Gastroesophageal sphincter (tissue), 4 donors: ENCODE measurements around the gene CADPS2. TPM values are rescaled to one million over a fixed set of nuclear protein-coding genes. Genes with fewer than 3 reads are reported as not detected.

Source experiments
- ATAC-seq: fragments of 150-250 bp; one replicate; pipeline ENCODE4 v1.9.1; 2016; ENCODE audit warnings: mild to moderate bottlenecking, moderate library complexity
- H3K27ac ChIP-seq, 4 donors: fragments of 200-600 bp; sonication (generic) in 3 of 4; 1 replicate in 3 of 4; 2 replicates in 1 of 4; pipeline ENCODE4 v1.5.1; 2016 to 2019
- H3K27me3 ChIP-seq: fragments of 200-600 bp; sonication (generic); one replicate; pipeline ENCODE4 v1.5.1; 2019
- H3K36me3 ChIP-seq, 2 donors: fragments of 200-600 bp; sonication (generic); one replicate each; pipeline ENCODE4 v1.5.1; 2019; ENCODE audit warnings: control low read depth in 1 of 2
- H3K4me1 ChIP-seq, 3 donors: fragments of 200-600 bp; sonication (generic); 1 replicate in 2 of 3; 2 replicates in 1 of 3; pipeline ENCODE4 v1.5.1; 2016 to 2019; ENCODE audit warnings: control low read depth in 2 of 3
- H3K4me3 ChIP-seq, 2 donors: fragments of 200-600 bp; sonication (generic); one replicate each; pipeline ENCODE4 v1.5.1; 2019; ENCODE audit warnings: mild to moderate bottlenecking in 1 of 2, moderate library complexity in 1 of 2
- H3K9me3 ChIP-seq, 3 donors: fragments of 200-600 bp; sonication (generic); one replicate each; pipeline ENCODE4 v1.5.1; 2017 to 2019; ENCODE audit warnings: control low read depth in 2 of 3
- EP300 ChIP-seq: sonication (generic); formaldehyde crosslinking; IDR thresholded peaks from one replicate; pipeline ENCODE4 v1.6.1; 2017; ENCODE audit warnings: antibody characterized with exemption, mild to moderate bottlenecking
- POLR2A ChIP-seq, 2 donors: fragments of 450-650 bp; IDR thresholded peaks; one replicate each; pipeline ENCODE4 v1.6.1; 2017; ENCODE audit warnings: antibody characterized with exemption in 2 of 2, mild to moderate bottlenecking in 2 of 2, moderate library complexity in 1 of 2
- POLR2AphosphoS5 ChIP-seq: sonication (generic); formaldehyde crosslinking; IDR thresholded peaks from one replicate; pipeline ENCODE4 v1.6.1; 2017; ENCODE audit warnings: antibody characterized with exemption
- WGBS, 2 donors: methylation state at CpG; one replicate each; pipeline ENCODE4 v1.1.5; 2018; ENCODE audit warnings: low coverage in 1 of 2; 5-methylcytosine and 5-hydroxymethylcytosine counted together
- total RNA-seq, 4 donors: library from RNA; depleted of rRNA; stranded (reverse); fragments of >200 nt; gene quantifications; one replicate each; pipeline ENCODE4 v1.1.0, GENCODE V29; 2016
- TF ChIP-seq, protein P1 (sequence below), 4 experiments: fragments of 200-600 bp in 2 of 4; fragments of 450-650 bp in 2 of 4; sonication (generic) in 1 of 4; IDR thresholded peaks; one replicate each; pipeline ENCODE4 v1.5.1; 2017 to 2019; ENCODE audit warnings: antibody characterized with exemption in 4 of 4, mild to moderate bottlenecking in 2 of 4, moderate library complexity in 2 of 4

Gene CADPS2
- total RNA-seq, 4 donors from 2014 or later = 20.3 to 205 (median 138) TPM

DNA sequence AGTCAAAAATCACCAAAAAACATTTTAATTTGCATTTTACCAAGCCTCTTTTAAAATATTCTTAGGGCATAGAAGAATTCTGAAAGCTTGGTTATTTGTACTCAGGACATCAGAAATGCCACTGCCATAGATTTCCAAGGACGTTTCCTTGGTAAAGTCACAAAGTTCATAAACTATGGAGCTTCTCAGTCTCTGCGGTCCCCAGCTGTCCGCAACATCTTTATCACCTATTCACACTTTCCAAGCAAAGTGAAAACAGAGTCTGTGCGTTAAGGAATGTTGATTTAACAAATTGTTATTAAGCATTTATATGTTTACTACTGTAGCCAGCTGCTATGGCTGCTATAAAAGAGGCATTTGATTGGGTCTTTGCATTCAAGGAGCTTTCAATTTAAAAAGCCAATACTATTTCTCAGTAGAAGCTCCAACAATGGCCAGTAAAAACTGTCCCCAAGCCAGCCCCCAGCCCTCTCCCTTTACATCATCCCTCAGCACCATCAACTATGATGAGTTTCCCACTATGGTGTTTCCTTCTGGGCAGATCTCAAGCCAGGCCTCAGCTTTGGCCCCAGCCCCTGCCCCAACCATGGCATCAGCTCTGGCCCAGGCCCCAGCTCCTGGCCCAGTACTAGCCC, 36.8 kb downstream of the CADPS2 start:
- H3K4me1 ChIP-seq = peaks cover 0 to 15% (median 0%) of the 10 kb centered on the region in 3 donors
- 73 to 90% methylated on average over 2 to 4 of the region's 4 CpGs for WGBS, 2 donors
- TF ChIP-seq EP300 = no peak
- TF ChIP-seq POLR2AphosphoS5 = no peak
- TF ChIP-seq POLR2A (IDR thresholded peaks at IDR 0.05) = no peak
- ATAC-seq = no peak
- peaks cover 0 to 5% of the 10 kb centered on the region in 2 donors for H3K36me3 ChIP-seq
- H3K27me3 ChIP-seq = no peaks in the 10 kb centered on the region
- H3K4me3 ChIP-seq = no peak overlapping the region
- no peaks in the 10 kb centered on the region for H3K9me3 ChIP-seq
- H3K27ac ChIP-seq = no peak overlapping the region

DNA sequence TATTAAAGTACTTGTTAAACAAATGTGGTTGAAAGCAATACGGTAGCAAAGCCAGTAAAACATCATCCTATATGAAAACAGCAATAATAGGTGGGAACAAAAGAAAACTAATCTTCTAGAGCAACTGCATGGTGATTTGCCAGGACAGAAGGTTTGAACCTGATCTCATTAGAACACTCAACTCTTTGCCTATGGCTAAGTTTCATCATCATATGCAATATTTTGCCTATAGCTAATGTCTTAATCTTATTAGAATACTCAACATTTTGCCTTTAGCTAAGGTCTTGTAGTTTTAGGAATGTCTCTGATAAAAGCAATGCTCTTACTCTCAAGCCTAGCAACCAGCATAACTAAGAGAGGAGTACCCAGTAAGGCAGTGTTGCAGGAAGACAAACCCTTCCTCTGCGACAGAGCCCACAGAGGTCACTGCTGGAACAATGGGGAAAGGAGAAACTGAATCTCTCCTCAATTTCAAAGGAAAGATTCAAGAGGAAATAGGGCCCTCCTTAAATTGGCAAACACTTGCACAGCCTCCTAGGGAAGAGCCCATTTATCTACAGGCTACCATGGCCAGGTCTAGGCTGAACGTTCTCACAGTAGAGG, 38.3 kb downstream of the CADPS2 start:
- no peak for ATAC-seq
- no peak overlapping the region for H3K27ac ChIP-seq
- WGBS, 2 donors = 67 to 79% methylated on average over 2 of the region's 3 CpGs

DNA sequence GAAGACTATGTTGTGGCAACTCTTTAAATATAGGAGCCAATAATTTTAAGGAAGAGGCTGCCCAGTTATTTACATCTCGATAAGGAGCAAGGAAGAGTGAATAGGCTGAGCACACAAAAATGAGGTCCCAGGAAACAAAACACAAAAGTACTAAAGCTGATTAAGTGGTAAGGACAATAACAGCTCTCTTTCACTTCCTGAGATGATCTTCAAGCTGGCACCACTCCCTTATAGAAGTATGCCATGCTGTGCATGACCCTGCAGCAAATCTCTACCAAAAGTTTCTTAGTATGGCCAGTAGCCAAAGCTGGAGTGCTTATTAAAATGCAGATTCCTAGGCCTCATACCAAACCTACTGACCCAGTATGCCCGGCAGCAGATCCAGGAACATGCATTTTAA, 39.7 kb downstream of the CADPS2 start:
- ATAC-seq = no peak
- 61 to 89% methylated on average over 2 of the region's 2 CpGs for WGBS, 2 donors
- no peaks in the 10 kb centered on the region for H3K36me3 ChIP-seq
- peaks cover 0 to 15% (median 0%) of the 10 kb centered on the region in 3 donors for H3K4me1 ChIP-seq
- H3K4me3 ChIP-seq = no peak overlapping the region
- no peaks in the 10 kb centered on the region for H3K27me3 ChIP-seq
- TF ChIP-seq EP300 = no peak
- TF ChIP-seq, protein P1, sequence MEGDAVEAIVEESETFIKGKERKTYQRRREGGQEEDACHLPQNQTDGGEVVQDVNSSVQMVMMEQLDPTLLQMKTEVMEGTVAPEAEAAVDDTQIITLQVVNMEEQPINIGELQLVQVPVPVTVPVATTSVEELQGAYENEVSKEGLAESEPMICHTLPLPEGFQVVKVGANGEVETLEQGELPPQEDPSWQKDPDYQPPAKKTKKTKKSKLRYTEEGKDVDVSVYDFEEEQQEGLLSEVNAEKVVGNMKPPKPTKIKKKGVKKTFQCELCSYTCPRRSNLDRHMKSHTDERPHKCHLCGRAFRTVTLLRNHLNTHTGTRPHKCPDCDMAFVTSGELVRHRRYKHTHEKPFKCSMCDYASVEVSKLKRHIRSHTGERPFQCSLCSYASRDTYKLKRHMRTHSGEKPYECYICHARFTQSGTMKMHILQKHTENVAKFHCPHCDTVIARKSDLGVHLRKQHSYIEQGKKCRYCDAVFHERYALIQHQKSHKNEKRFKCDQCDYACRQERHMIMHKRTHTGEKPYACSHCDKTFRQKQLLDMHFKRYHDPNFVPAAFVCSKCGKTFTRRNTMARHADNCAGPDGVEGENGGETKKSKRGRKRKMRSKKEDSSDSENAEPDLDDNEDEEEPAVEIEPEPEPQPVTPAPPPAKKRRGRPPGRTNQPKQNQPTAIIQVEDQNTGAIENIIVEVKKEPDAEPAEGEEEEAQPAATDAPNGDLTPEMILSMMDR (IDR thresholded peaks at IDR 0.05) = no peak
- no peak for TF ChIP-seq POLR2AphosphoS5
- TF ChIP-seq POLR2A (IDR thresholded peaks at IDR 0.05) = no peak
- no peak overlapping the region for H3K27ac ChIP-seq
- no peaks in the 10 kb centered on the region for H3K9me3 ChIP-seq

More for the DNA sequence above, 38.3 kb downstream of the CADPS2 start:
- H3K9me3 ChIP-seq = no peaks in the 10 kb centered on the region
- no peaks in the 10 kb centered on the region for H3K36me3 ChIP-seq
- peaks cover 0 to 15% (median 0%) of the 10 kb centered on the region in 3 donors for H3K4me1 ChIP-seq
- no peaks in the 10 kb centered on the region for H3K27me3 ChIP-seq
- H3K4me3 ChIP-seq = no peak overlapping the region
- TF ChIP-seq POLR2A (IDR thresholded peaks at IDR 0.05) (no peak), EP300 (no peak), POLR2AphosphoS5 (no peak)
- TF ChIP-seq, protein P1 (IDR thresholded peaks at IDR 0.05) = no peak

DNA sequence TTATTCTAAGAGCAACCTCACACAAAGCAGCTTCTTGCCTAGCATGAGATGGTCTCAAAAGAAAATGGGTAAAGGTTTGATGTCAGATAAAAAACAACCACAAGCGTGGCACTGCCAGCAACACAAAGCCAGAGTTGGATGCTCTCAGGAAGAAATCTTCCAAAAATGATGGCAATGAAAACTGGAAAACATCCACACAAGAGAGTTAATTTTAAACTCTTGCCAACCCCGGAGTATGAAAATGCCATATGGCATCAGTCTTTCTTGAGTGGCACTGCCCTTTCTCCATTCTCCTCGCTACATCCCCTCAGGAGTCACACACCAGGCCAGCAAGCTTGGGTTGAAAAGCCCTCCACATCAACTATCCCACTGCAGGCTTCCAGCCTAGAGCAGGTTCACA, 41.0 kb downstream of the CADPS2 start:
- Histone ChIP-seq H3K27ac (no peak overlapping the region), H3K27me3 (no peaks in the 10 kb centered on the region), H3K4me1 (peaks cover 0 to 15% (median 0%) of the 10 kb centered on the region in 3 donors), H3K36me3 (no peaks in the 10 kb centered on the region), H3K4me3 (no peak overlapping the region), H3K9me3 (no peaks in the 10 kb centered on the region)
- 81 to 90% methylated on average over 2 to 3 of the region's 3 CpGs for WGBS, 2 donors
- ATAC-seq = no peak
- no peak for TF ChIP-seq EP300
- TF ChIP-seq, protein P1 (IDR thresholded peaks at IDR 0.05) = no peak
- no peak for TF ChIP-seq POLR2AphosphoS5
- TF ChIP-seq POLR2A (IDR thresholded peaks at IDR 0.05) = no peak

DNA sequence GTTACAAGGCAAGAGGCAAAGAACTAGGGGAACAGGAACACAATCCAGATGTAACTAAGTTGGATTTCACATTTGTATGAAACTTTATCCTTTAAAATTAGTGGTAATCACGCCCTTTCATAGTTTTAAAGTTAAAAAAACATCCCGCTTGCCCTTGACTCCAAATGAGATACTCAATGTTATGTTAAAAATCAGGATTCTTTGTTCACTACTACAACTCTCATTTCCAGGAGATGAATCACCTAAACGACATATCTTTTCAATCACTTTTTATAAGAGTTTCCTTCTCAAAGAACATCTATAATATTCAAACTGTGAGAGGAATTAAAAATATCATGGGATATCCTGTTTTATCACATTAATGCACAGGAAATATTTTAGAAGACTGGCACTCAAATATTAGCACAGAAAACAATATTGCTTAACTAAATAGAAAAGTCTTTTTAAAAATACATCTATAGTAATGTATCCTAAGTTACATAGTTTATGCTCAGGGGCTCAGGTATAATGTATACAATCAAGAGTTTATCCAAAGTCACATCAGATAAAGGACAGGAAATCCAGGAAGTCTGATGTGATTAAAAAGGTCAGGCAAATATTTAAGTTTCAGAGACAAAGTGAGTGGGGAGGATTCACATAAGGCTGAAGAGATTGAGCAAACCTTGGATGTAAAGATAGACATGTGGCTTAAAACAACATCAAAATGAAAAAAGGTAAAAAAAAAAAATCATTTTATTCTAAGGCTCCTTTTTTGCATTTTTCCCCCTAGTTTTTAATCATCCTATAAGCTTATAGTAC, 41.9 kb downstream of the CADPS2 start:
- H3K9me3 ChIP-seq = no peaks in the 10 kb centered on the region
- no peak overlapping the region for H3K27ac ChIP-seq
- no peak overlapping the region for H3K4me3 ChIP-seq
- H3K36me3 ChIP-seq = no peaks in the 10 kb centered on the region
- WGBS, 2 donors = 71 to 78% methylated on average over 3 of the region's 3 CpGs
- ATAC-seq = no peak
- peaks cover 0 to 9% (median 0%) of the 10 kb centered on the region in 3 donors for H3K4me1 ChIP-seq
- H3K27me3 ChIP-seq = no peaks in the 10 kb centered on the region
- TF ChIP-seq, protein P1 (IDR thresholded peaks at IDR 0.05) = no peak
- TF ChIP-seq POLR2A (IDR thresholded peaks at IDR 0.05) (no peak), EP300 (no peak)
